ENCODE results near the gene NLRP2B.
"Not testable (repeated sequence)": the region's sequence is repeated elsewhere in the genome, so short reads cannot be mapped to it uniquely, and the experiment has no call there.

NLRP2B gene

DNA sequence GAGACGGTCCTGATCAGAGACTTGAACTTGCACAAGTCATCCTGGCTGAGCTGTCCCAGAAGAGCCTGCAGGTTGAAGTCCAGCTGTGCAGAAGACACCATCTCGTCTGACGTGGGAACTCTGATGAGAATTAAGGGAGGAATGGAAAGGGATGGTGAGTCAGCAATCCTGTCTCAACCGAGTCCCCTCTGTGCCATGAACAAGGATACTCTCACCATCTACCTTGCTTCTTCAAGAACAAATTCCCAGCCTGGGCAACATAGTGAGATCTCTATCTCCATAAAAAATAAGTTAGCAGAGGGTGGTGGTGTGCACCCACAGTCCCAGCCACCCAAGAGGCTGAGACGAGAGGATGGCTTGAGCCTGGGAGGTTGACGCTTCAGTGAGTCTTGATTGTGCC is at the start of gene NLRP2B:
NLRP2B (minus strand) TSS at position 101 of the 400 bp plus-strand sequence.
- DNase-seq (ENCODE audit: insufficient read length, low spot score) (no peak), FAIRE-seq (no peak)
- TF ChIP-seq, protein P1, sequence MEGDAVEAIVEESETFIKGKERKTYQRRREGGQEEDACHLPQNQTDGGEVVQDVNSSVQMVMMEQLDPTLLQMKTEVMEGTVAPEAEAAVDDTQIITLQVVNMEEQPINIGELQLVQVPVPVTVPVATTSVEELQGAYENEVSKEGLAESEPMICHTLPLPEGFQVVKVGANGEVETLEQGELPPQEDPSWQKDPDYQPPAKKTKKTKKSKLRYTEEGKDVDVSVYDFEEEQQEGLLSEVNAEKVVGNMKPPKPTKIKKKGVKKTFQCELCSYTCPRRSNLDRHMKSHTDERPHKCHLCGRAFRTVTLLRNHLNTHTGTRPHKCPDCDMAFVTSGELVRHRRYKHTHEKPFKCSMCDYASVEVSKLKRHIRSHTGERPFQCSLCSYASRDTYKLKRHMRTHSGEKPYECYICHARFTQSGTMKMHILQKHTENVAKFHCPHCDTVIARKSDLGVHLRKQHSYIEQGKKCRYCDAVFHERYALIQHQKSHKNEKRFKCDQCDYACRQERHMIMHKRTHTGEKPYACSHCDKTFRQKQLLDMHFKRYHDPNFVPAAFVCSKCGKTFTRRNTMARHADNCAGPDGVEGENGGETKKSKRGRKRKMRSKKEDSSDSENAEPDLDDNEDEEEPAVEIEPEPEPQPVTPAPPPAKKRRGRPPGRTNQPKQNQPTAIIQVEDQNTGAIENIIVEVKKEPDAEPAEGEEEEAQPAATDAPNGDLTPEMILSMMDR (IDR thresholded peaks at IDR 0.05; ENCODE audit: insufficient read depth, missing control alignments): no peak

GRCh38 chrX:57725995-57726394 is 45.9 kb upstream of the NLRP2B start:
- FAIRE-seq: not testable (repeated sequence)

GRCh38 chrX:57681341-57681740 is 1.3 kb upstream of the NLRP2B start:
- DNase-seq (ENCODE audit: insufficient read length, low spot score) (no peak), FAIRE-seq (no peak)
- TF ChIP-seq, protein P1 (IDR thresholded peaks at IDR 0.05; ENCODE audit: insufficient read depth, missing control alignments): no peak

More at GRCh38 chrX:57725995-57726394, 45.9 kb upstream of the NLRP2B start:
- not testable (repeated sequence) for DNase-seq (ENCODE audit: insufficient read length, low spot score)

- FAIRE-seq: no peak
- DNase-seq (ENCODE audit: insufficient read length, low spot score): no peak
- TF ChIP-seq, protein P1 (IDR thresholded peaks at IDR 0.05; ENCODE audit: insufficient read depth, missing control alignments): no peak
Observed at GRCh38 chrX:57678686-57679428, 1.2 kb downstream of the NLRP2B start.

DNA sequence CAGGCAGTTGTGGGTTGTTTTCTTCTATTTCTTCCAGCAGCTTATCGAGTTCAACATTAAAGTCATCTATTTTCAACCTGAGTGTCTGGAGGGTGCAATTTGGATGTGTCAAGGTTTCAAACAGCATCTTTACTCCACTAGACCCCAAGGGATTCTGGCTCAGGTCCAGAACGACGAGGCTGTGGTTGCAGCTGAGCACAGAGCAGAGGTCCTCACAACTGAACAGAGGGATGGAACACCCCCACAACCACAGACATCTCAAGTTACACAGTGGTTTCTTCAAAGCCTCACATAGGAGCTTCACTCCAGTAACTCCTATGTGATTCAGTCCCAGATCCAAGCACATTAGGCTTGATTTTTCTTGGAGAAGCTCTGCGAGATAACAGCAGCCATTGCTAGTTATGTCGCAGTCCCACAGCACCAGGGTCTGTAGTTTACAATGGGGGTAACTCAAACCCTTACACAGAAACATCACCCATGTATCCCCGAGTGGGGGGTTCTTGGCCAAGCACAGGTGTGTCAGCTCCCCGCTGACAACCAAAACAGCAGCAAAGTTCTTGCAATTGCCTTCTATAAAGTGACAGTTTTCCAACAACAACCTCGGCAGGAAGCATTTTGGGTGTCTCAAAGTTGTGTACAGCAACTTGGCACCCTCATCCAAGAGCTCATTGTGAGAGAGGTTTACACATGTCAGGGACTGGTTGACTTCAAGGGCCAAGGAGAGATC is 2.8 kb downstream of the NLRP2B start:
- DNase-seq (ENCODE audit: insufficient read length, low spot score) (no peak), FAIRE-seq (no peak)
- TF ChIP-seq, protein P1 (IDR thresholded peaks at IDR 0.05; ENCODE audit: insufficient read depth, missing control alignments): no peak

GRCh38 chrX:57675320-57675719 is 4.7 kb downstream of the NLRP2B start:
- DNase-seq (ENCODE audit: insufficient read length, low spot score) (no peak), FAIRE-seq (no peak)
- TF ChIP-seq, protein P1 (IDR thresholded peaks at IDR 0.05; ENCODE audit: insufficient read depth, missing control alignments): no peak

- TF ChIP-seq, protein P1 (IDR thresholded peaks at IDR 0.05; ENCODE audit: insufficient read depth, missing control alignments): no peak
- DNase-seq (ENCODE audit: insufficient read length, low spot score) (no peak), FAIRE-seq (no peak)
Observed at GRCh38 chrX:57674861-57675260, 5.2 kb downstream of the NLRP2B start.

All from D721Med (cell line).